ENCODE results near the gene SLC25A31. TPM values are rescaled to one million over a fixed set of nuclear protein-coding genes. Genes with fewer than 3 reads are reported as not detected.

Gene SLC25A31
- total and polyA plus RNA-seq, 7 donors, result not detected

- Histone ChIP-seq H3K9me3 (no peaks in the 10 kb centered on the region), H3K36me3 (no peaks in the 10 kb centered on the region), H3K27me3 (no peaks in the 10 kb centered on the region), H3K4me3 (no peak overlapping the region), H3K27ac (no peak overlapping the region), H3K4me1 (no peaks in the 10 kb centered on the region)
- 43 to 64% methylated on average over 4 of the region's 4 CpGs for WGBS, 2 donors
- TF ChIP-seq POLR2AphosphoS5 (IDR thresholded peaks at IDR 0.05), result no peak
- TF ChIP-seq EP300 (IDR thresholded peaks at IDR 0.05), result no peak
- TF ChIP-seq POLR2A (IDR thresholded peaks at IDR 0.05), result no peak
- no peak for TF ChIP-seq CTCF (IDR thresholded peaks at IDR 0.05)
- intact Hi-C loops (cut with DNase I), result no loop called here
- no peak for DNase-seq
These were observed 41.5 kb downstream of the SLC25A31 start for GRCh38 chr4:127771535-127772275.

- intact Hi-C loops (cut with DNase I), result no loop called here
- TF ChIP-seq POLR2A (IDR thresholded peaks at IDR 0.05) (no peak), EP300 (IDR thresholded peaks at IDR 0.05) (no peak), POLR2AphosphoS5 (IDR thresholded peaks at IDR 0.05) (no peak), CTCF (IDR thresholded peaks at IDR 0.05) (no peak)
- no peak for DNase-seq
- H3K9me3 ChIP-seq, result no peaks in the 10 kb centered on the region
- H3K4me1 ChIP-seq, result no peaks in the 10 kb centered on the region
- H3K27ac ChIP-seq, result no peak overlapping the region
- 92 to 93% methylated on average over 10 of the region's 10 CpGs for WGBS, 2 donors
- H3K4me3 ChIP-seq, result no peak overlapping the region
- no peaks in the 10 kb centered on the region for H3K27me3 ChIP-seq
- no peaks in the 10 kb centered on the region for H3K36me3 ChIP-seq
These were observed 42.8 kb downstream of the SLC25A31 start for GRCh38 chr4:127772769-127773671.

GRCh38 chr4:127775843-127776242 is 45.6 kb downstream of the SLC25A31 start:
- no peak for TF ChIP-seq CTCF (IDR thresholded peaks at IDR 0.05)
- TF ChIP-seq POLR2A (IDR thresholded peaks at IDR 0.05), result no peak
- TF ChIP-seq POLR2AphosphoS5 (IDR thresholded peaks at IDR 0.05), result no peak
- TF ChIP-seq EP300 (IDR thresholded peaks at IDR 0.05), result no peak
- 96 to 98% methylated on average over 4 of the region's 4 CpGs for WGBS, 2 donors
- H3K4me1 ChIP-seq, result no peaks in the 10 kb centered on the region
- DNase-seq, result no peak
- H3K4me3 ChIP-seq, result no peak overlapping the region
- no peak overlapping the region for H3K27ac ChIP-seq
- intact Hi-C loops (cut with DNase I), result no loop called here
- no peaks in the 10 kb centered on the region for H3K27me3 ChIP-seq
- no peaks in the 10 kb centered on the region for H3K9me3 ChIP-seq
- no peaks in the 10 kb centered on the region for H3K36me3 ChIP-seq

GRCh38 chr4:127776620-127777019 is 46.4 kb downstream of the SLC25A31 start:
- H3K4me3 ChIP-seq, result no peak overlapping the region
- TF ChIP-seq POLR2AphosphoS5 (IDR thresholded peaks at IDR 0.05) (no peak), POLR2A (IDR thresholded peaks at IDR 0.05) (no peak), EP300 (IDR thresholded peaks at IDR 0.05) (no peak), CTCF (IDR thresholded peaks at IDR 0.05) (no peak)
- H3K36me3 ChIP-seq, result no peaks in the 10 kb centered on the region
- intact Hi-C loops (cut with DNase I), result no loop called here
- no peak for DNase-seq
- no peaks in the 10 kb centered on the region for H3K27me3 ChIP-seq
- no peaks in the 10 kb centered on the region for H3K9me3 ChIP-seq
- no peak overlapping the region for H3K27ac ChIP-seq
- peaks cover 0 to 4% (median 0%) of the 10 kb centered on the region in 4 donors for H3K4me1 ChIP-seq
- WGBS, 2 donors, result 74 to 82% methylated on average over 2 of the region's 2 CpGs

Data from sigmoid colon (tissue), 7 donors.